Cortex of kidney (tissue), 1 donor: Measurements from ENCODE around the gene SSBP1.

Experiments
- DNase-seq: peaks from one replicate; lab custom pipeline; 2025; lab: John Stamatoyannopoulos, UW

Gene SSBP1

GRCh38 chr7:141776374-141776773 lies 38.2 kb downstream of the SSBP1 start, which contains the start of gene TAS2R4:
Gene TAS2R4, plus strand, starts transcription at chr7:141776674. Its CDS starts 1,815 bp downstream, at chr7:141778489.
- no peak for DNase-seq

- DNase-seq, result no peak
Measured at GRCh38 chr7:141785706-141786552, 47.8 kb downstream of the SSBP1 start.

GRCh38 chr7:141788296-141788695 lies 50.1 kb downstream of the SSBP1 start:
- DNase-seq, result no peak

GRCh38 chr7:141789917-141790316 lies 51.8 kb downstream of the SSBP1 start, which contains the start of gene TAS2R5:
Gene TAS2R5, plus strand, starts transcription at chr7:141790217. Its CDS starts 145 bp downstream, at chr7:141790362.
- no peak for DNase-seq

- DNase-seq, result no peak
Measured at GRCh38 chr7:141792526-141792925, 54.4 kb downstream of the SSBP1 start.
